ENCODE measurements around the gene INTU. TPM values are rescaled to one million over a fixed set of nuclear protein-coding genes. Genes with fewer than 3 reads are reported as not detected.
A peak's percentile ranks its signal among the peaks of the same experiment; 100 is the strongest.

The INTU gene
- total and polyA plus RNA-seq, 9 of the 15 experiments (the other 6 are each of a cell fraction or from before 2014, with no cell fraction given) = 1.5 to 8.9 (median 3.9) TPM

- no peak for ATAC-seq
- Histone ChIP-seq H4K20me1 (replicated peaks; ENCODE audit: control insufficient read depth, insufficient read depth, low read length) (no peaks in the 10 kb centered on the region), H3K27me3 (ENCODE audit: control insufficient read depth in 2 of 2, insufficient read depth in 2 of 2, low read length in 2 of 2) (no peaks in the 10 kb centered on the region; a peak in 1 of 5 replicates), H3K36me3 (ENCODE audit: control insufficient read depth, insufficient read depth, low read length) (no peaks in the 10 kb centered on the region), H3K9ac (ENCODE audit: insufficient read depth in 1 of 2, low read depth in 2 of 2, low read length in 2 of 2) (no peak overlapping the region), H3K9me3 (replicated peaks; ENCODE audit: control insufficient read depth, insufficient read depth, low read depth, low read length) (no peaks in the 10 kb centered on the region), H3K4me2 (ENCODE audit: insufficient read depth, low read length) (no peak overlapping the region), H3K9me1 (ENCODE audit: control insufficient read depth, insufficient read depth, low read length) (no peaks in the 10 kb centered on the region), H2AFZ (ENCODE audit: low read depth, low read length) (no peak overlapping the region), H3K4me3 (no peak overlapping the region), H3K27ac (ENCODE audit: extremely low read depth, low read depth, low read length) (no peak overlapping the region), H3K79me2 (ENCODE audit: control insufficient read depth, insufficient read depth, low read length) (no peaks in the 10 kb centered on the region), H3K4me1 (replicated peaks in 1 of 2; ENCODE audit: control insufficient read depth in 2 of 2, insufficient read depth in 2 of 2, low read length in 2 of 2) (no peaks in the 10 kb centered on the region)
- DNase-seq (ENCODE audit: extremely low read depth in 1 of 4, low spot score in 3 of 4) = no peak
- ChIA-PET POLR2A (no interaction called here), CTCF (ENCODE audit: low intra/inter-chr PET ratio) (no interaction called here)
- WGBS (ENCODE audit: insufficient coverage, low coverage, missing lambda C conversion rate) = 7% methylated on average over 3 of the region's 3 CpGs
- no peak for FAIRE-seq
- BruUV-seq (replicated peaks) = no TSS peak
- intact Hi-C loops (cut with micrococcal nuclease) (no loop called here), in situ Hi-C loops (cut with MboI) (no loop called here)
- TF ChIP-seq FOSL1 (tag; conservative IDR thresholded peaks at IDR 0.05) = 0 out of 2 replicates have a peak, but pooled peaks have one; percentile 15
- no peak for TF ChIP-seq BRD9 (IDR thresholded peaks at IDR 0.05; ENCODE audit: low read depth, partially characterized antibody)
- TF ChIP-seq CBFA2T2 (conservative IDR thresholded peaks at IDR 0.05) = no peak
Observed at GRCh38 chr4:127759893-127760292, 127.1 kb downstream of the INTU start.

- DNase-seq (ENCODE audit: extremely low read depth in 1 of 4, low spot score in 3 of 4) = no peak
- Histone ChIP-seq H3K79me2 (ENCODE audit: control insufficient read depth, insufficient read depth, low read length) (no peaks in the 10 kb centered on the region), H3K36me3 (ENCODE audit: control insufficient read depth, insufficient read depth, low read length) (no peaks in the 10 kb centered on the region), H3K4me3 (no peak overlapping the region), H3K9me1 (ENCODE audit: control insufficient read depth, insufficient read depth, low read length) (no peaks in the 10 kb centered on the region), H2AFZ (ENCODE audit: low read depth, low read length) (no peak overlapping the region; the same call in 1 of the 2 replicates), H3K27ac (ENCODE audit: extremely low read depth, low read depth, low read length) (no peak overlapping the region), H3K9ac (ENCODE audit: insufficient read depth in 1 of 2, low read depth in 2 of 2, low read length in 2 of 2) (no peak overlapping the region), H3K4me2 (ENCODE audit: insufficient read depth, low read length) (no peak overlapping the region), H3K4me1 (replicated peaks in 1 of 2; ENCODE audit: control insufficient read depth in 2 of 2, insufficient read depth in 2 of 2, low read length in 2 of 2) (no peaks in the 10 kb centered on the region), H4K20me1 (replicated peaks; ENCODE audit: control insufficient read depth, insufficient read depth, low read length) (no peaks in the 10 kb centered on the region), H3K9me3 (replicated peaks; ENCODE audit: control insufficient read depth, insufficient read depth, low read depth, low read length) (no peaks in the 10 kb centered on the region), H3K27me3 (ENCODE audit: control insufficient read depth in 2 of 2, insufficient read depth in 2 of 2, low read length in 2 of 2) (no peaks in the 10 kb centered on the region)
- 15% methylated on average over 4 of the region's 4 CpGs for WGBS (ENCODE audit: insufficient coverage, low coverage, missing lambda C conversion rate)
- intact Hi-C loops (cut with micrococcal nuclease) = no loop called here
- in situ Hi-C loops (cut with MboI) = no loop called here
- ChIA-PET POLR2A (no interaction called here), CTCF (ENCODE audit: low intra/inter-chr PET ratio) (no interaction called here)
- FAIRE-seq = no peak
- ATAC-seq = no peak
- BruUV-seq (replicated peaks) = no TSS peak
- no peak for TF ChIP-seq JUND (IDR thresholded peaks at IDR 0.05; ENCODE audit: borderline replicate concordance, low read depth, low read length)
- peak; percentile 47; the same call in 2 of the 3 replicates for TF ChIP-seq JUND (tag; IDR thresholded peaks at IDR 0.05; ENCODE audit: borderline replicate concordance, low read depth, low read length)
- peak; percentile 84 for TF ChIP-seq ATF7 (IDR thresholded peaks at IDR 0.05)
- peak; percentile 29 for TF ChIP-seq MEIS2 (IDR thresholded peaks at IDR 0.05; ENCODE audit: partially characterized antibody)
- TF ChIP-seq ATF1 (CRISPR knock-in tag; IDR thresholded peaks at IDR 0.05) = no peak
- TF ChIP-seq ATF1 (tag; IDR thresholded peaks at IDR 0.05) = peak; percentile 41; the same call in 1 of the 2 replicates
- peak; percentile 74 for TF ChIP-seq ATF3 (IDR thresholded peaks at IDR 0.05)
- no peak for TF ChIP-seq ATF3 (CRISPR knock-in tag; conservative IDR thresholded peaks at IDR 0.05)
- TF ChIP-seq PHTF2 (CRISPR knock-in tag; IDR thresholded peaks at IDR 0.05) = no peak
Observed at GRCh38 chr4:127771535-127772275, 138.9 kb downstream of the INTU start.
